ENCODE results near the gene ANAPC15. TPM values are rescaled to one million over a fixed set of nuclear protein-coding genes. Genes with fewer than 3 reads are reported as not detected.

The ANAPC15 gene
- total and polyA plus RNA-seq, 8 donors, result 13.3 to 79.1 (median 40.1) TPM

DNA sequence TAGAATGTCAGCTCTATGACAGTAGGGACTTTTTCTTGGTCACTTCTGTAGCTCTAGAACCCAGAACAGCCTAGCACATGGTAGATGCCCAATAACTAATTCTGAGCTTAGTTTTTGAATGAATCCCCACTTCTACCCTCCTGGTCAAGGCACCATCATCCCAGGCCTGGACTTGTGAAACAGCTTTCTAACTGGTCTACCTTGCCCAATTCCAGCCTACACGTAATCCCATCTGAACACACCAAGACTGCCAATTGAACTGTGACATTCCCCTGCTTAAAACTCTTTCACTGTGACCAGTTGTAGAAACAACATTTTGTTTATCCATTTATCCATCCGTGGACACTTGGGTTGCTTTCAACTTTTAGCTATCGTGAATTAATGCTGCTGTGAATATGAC lies 16.9 kb upstream of the ANAPC15 start:
- Histone ChIP-seq H3K4me1 (no peaks in the 10 kb centered on the region), H3K9me3 (no peaks in the 10 kb centered on the region)
- WGBS, 5 donors, result 85 to 88% (median 85%) methylated on average over 3 of the region's 3 CpGs

DNA sequence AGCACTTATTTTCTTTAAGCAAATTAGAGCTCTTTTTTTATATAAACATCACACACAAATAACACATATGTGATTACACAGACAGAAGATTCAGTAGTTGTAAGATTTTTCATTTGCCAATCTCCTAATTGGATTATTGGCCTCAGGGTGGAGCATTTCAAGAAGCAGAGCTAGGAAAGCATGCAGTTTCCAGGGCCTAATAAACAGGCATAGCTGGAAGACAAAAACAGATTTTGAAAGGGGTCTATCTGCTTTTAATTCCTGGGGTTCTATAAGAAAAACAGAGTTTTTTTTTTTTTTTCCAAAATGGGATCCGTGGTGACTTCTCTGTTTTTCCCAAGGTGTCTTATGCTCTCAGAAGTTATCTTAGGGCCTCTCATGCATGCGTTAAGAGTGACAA lies 15.4 kb upstream of the ANAPC15 start:
- TF ChIP-seq POLR2A (IDR thresholded peaks at IDR 0.05) (no peak), POLR2AphosphoS5 (IDR thresholded peaks at IDR 0.05) (no peak), EP300 (IDR thresholded peaks at IDR 0.05) (no peak)
- TF ChIP-seq, protein P1, sequence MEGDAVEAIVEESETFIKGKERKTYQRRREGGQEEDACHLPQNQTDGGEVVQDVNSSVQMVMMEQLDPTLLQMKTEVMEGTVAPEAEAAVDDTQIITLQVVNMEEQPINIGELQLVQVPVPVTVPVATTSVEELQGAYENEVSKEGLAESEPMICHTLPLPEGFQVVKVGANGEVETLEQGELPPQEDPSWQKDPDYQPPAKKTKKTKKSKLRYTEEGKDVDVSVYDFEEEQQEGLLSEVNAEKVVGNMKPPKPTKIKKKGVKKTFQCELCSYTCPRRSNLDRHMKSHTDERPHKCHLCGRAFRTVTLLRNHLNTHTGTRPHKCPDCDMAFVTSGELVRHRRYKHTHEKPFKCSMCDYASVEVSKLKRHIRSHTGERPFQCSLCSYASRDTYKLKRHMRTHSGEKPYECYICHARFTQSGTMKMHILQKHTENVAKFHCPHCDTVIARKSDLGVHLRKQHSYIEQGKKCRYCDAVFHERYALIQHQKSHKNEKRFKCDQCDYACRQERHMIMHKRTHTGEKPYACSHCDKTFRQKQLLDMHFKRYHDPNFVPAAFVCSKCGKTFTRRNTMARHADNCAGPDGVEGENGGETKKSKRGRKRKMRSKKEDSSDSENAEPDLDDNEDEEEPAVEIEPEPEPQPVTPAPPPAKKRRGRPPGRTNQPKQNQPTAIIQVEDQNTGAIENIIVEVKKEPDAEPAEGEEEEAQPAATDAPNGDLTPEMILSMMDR (IDR thresholded peaks at IDR 0.05), result no peak
- Histone ChIP-seq H3K27ac (no peak overlapping the region), H3K4me3 (no peak overlapping the region), H3K4me1 (no peaks in the 10 kb centered on the region), H3K27me3 (no peaks in the 10 kb centered on the region), H3K36me3 (no peaks in the 10 kb centered on the region), H3K9me3 (no peaks in the 10 kb centered on the region)
- no peak for DNase-seq
- intact Hi-C loops (cut with DNase I; ENCODE audit: low total_unique reads), result no loop called here
- WGBS, 5 donors, result 49 to 74% (median 62%) methylated on average over 2 of the region's 2 CpGs

More for the DNA sequence above, 16.9 kb upstream of the ANAPC15 start:
- H3K4me3 ChIP-seq, result no peak overlapping the region
- H3K36me3 ChIP-seq, result no peaks in the 10 kb centered on the region
- DNase-seq, result no peak
- intact Hi-C loops (cut with DNase I; ENCODE audit: low total_unique reads), result no loop called here
- no peaks in the 10 kb centered on the region for H3K27me3 ChIP-seq
- no peak overlapping the region for H3K27ac ChIP-seq
- TF ChIP-seq, protein P1 (IDR thresholded peaks at IDR 0.05), result no peak
- TF ChIP-seq EP300 (IDR thresholded peaks at IDR 0.05), result no peak

DNA sequence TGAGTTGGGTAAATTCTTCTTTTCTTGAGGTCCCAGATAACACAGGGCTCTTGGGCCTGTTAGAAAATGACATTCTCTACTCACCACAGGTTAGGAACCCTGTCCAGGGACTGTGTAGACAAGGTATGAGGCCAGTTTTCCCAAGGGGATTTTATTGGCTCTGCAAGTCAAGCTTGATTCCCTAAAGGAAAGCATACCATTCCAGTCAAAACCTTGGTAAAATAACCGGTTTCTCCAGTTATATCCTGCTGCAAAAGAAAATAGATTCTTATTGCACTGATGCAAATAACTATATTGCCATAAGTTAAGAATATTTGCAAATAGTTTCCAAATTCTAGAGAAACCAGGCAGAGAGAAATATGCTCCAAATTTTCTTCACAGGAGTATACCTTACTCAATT lies 13.5 kb upstream of the ANAPC15 start:
- Histone ChIP-seq H3K9me3 (no peaks in the 10 kb centered on the region), H3K27me3 (no peaks in the 10 kb centered on the region), H3K36me3 (no peaks in the 10 kb centered on the region), H3K4me3 (no peak overlapping the region), H3K4me1 (no peaks in the 10 kb centered on the region), H3K27ac (no peak overlapping the region)
- no peak for TF ChIP-seq POLR2A (IDR thresholded peaks at IDR 0.05)
- no peak for TF ChIP-seq EP300 (IDR thresholded peaks at IDR 0.05)
- TF ChIP-seq, protein P1 (IDR thresholded peaks at IDR 0.05), result no peak
- no peak for TF ChIP-seq POLR2AphosphoS5 (IDR thresholded peaks at IDR 0.05)
- DNase-seq, result no peak
- 51 to 70% (median 54%) methylated on average over 1 of the region's 1 CpG for WGBS, 5 donors
- intact Hi-C loops (cut with DNase I; ENCODE audit: low total_unique reads), result no loop called here

DNA sequence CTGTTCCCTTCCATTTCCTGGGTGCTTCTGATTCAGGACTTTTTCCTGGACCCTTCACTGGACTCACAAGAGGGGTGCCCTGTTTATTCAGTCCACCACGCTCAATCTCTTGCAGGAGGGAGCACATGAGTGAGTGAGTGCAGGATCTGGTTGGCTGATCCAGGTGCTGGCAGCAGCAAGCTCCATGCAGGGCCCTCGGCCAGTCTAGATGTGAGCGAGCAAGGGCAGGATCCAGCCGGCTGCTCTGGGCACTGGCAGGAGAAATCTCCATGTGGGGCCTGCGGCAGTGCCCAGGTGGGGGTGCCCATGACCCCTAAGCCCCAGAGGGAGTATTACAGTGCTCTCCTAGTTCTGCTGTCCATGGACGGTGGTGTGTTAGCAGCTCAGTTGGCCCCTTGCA lies 11.6 kb upstream of the ANAPC15 start:
- Histone ChIP-seq H3K4me1 (no peaks in the 10 kb centered on the region), H3K36me3 (no peaks in the 10 kb centered on the region), H3K4me3 (no peak overlapping the region), H3K27me3 (no peaks in the 10 kb centered on the region), H3K9me3 (no peaks in the 10 kb centered on the region), H3K27ac (no peak overlapping the region)
- intact Hi-C loops (cut with DNase I; ENCODE audit: low total_unique reads), result no loop called here
- no peak for DNase-seq
- TF ChIP-seq EP300 (IDR thresholded peaks at IDR 0.05) (no peak), POLR2AphosphoS5 (IDR thresholded peaks at IDR 0.05) (no peak), POLR2A (IDR thresholded peaks at IDR 0.05) (no peak)
- TF ChIP-seq, protein P1 (IDR thresholded peaks at IDR 0.05), result no peak
- 90 to 98% (median 94%) methylated on average over 6 of the region's 6 CpGs for WGBS, 5 donors

All from stomach (tissue), 9 donors.